Measurements from ENCODE around the gene ACIN1. TPM values are rescaled to one million over a fixed set of nuclear protein-coding genes. Genes with fewer than 3 reads are reported as not detected.

Gene ACIN1, protein sequence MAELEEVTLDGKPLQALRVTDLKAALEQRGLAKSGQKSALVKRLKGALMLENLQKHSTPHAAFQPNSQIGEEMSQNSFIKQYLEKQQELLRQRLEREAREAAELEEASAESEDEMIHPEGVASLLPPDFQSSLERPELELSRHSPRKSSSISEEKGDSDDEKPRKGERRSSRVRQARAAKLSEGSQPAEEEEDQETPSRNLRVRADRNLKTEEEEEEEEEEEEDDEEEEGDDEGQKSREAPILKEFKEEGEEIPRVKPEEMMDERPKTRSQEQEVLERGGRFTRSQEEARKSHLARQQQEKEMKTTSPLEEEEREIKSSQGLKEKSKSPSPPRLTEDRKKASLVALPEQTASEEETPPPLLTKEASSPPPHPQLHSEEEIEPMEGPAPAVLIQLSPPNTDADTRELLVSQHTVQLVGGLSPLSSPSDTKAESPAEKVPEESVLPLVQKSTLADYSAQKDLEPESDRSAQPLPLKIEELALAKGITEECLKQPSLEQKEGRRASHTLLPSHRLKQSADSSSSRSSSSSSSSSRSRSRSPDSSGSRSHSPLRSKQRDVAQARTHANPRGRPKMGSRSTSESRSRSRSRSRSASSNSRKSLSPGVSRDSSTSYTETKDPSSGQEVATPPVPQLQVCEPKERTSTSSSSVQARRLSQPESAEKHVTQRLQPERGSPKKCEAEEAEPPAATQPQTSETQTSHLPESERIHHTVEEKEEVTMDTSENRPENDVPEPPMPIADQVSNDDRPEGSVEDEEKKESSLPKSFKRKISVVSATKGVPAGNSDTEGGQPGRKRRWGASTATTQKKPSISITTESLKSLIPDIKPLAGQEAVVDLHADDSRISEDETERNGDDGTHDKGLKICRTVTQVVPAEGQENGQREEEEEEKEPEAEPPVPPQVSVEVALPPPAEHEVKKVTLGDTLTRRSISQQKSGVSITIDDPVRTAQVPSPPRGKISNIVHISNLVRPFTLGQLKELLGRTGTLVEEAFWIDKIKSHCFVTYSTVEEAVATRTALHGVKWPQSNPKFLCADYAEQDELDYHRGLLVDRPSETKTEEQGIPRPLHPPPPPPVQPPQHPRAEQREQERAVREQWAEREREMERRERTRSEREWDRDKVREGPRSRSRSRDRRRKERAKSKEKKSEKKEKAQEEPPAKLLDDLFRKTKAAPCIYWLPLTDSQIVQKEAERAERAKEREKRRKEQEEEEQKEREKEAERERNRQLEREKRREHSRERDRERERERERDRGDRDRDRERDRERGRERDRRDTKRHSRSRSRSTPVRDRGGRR
- total RNA-seq (2022) (181 and 191 TPM in 2 replicates), Bru-seq, nascent RNA (percentile 92 among the genes with signal in this experiment), BruChase-seq, experiment 1, labeled RNA remaining after a 6-hour chase (percentile 94 among the genes with signal in this experiment), BruChase-seq, experiment 2, labeled RNA remaining after a 2-hour chase (percentile 94 among the genes with signal in this experiment)
- long read RNA-seq, full-length matches to known transcripts = 7 of 47 reads
- long read RNA-seq, partial matches to known transcripts = 32 of 47 reads
- long read RNA-seq, other reads (novel, unspliced or antisense) = 8 of 47 reads

DNA sequence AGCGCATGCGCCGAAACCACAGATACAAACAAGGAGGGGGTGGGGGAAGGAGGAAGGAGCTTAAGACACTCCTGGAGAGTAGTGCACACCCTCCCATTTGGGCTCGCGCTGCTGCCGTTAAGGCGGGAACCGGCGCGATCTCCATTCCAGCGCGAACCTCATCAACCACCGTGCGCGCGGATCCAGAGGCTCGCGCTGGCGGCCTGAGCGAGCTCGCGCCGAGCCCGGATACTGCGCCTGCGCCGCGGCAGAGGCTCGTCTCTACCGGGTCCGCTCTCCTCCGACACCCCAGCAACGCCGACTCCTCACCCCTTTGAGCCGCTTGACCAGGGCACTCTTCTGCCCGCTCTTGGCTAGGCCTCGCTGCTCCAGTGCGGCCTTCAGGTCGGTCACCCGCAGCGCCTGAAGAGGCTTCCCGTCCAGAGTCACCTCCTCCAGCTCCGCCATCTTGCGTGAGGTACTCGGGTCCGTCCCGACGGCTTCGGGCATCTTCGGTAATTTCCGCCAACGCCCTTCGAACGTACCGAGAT is at the start of gene ACIN1:
TSS of gene ACIN1 (minus strand) at position 471 of the 530 bp plus-strand sequence. CDS start at position 447, 24 bp downstream.
- peaks cover 13% of the 10 kb centered on the region for H3K36me3 Mint-ChIP-seq (ENCODE audit: insufficient read depth, unreplicated experiment)
- BruUV-seq (replicated peaks) = no TSS peak

DNA sequence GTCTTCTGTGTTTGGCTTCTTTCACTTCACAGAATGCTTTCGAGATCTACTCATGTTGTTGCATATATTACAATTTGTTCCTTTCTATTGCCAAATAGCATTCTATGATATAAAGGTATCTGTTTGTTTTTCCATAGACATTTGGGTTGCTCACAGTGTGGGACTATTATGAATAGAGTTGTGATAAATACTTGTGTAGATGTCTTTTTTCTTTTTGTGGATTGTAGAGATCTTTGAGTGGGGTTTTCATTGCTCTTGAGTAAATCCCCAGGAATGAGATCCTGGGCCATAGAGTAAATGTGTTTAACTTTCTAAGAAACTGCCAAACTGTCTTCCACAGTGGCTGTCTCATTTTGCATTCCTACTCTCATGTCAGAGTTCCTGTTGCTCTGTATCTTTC is 49.0 kb upstream of the ACIN1 start:
- peaks cover 95% of the 10 kb centered on the region for H3K27me3 Mint-ChIP-seq (ENCODE audit: unreplicated experiment)
- H3K9me3 Mint-ChIP-seq (ENCODE audit: low read depth, unreplicated experiment) = no peaks in the 10 kb centered on the region
- no peak overlapping the region for H3K27ac Mint-ChIP-seq (ENCODE audit: unreplicated experiment)
- no peak for DNase-seq
- CTCF ChIA-PET = interaction anchor here (0.6 to 1.0 kb wide), 2 partner anchors 33 to 1687 kb away, joined by 3 to 4 read pairs; no protein-coding TSS in a partner anchor
- intact Hi-C loops (cut with micrococcal nuclease; ENCODE audit: unreplicated experiment) = no loop called here
- no peaks in the 10 kb centered on the region for H3K36me3 Mint-ChIP-seq (ENCODE audit: insufficient read depth, unreplicated experiment)
- no TSS peak for BruUV-seq (replicated peaks)
- no peaks in the 10 kb centered on the region for H3K4me1 Mint-ChIP-seq (ENCODE audit: low read depth, unreplicated experiment)
- H3K4me3 Mint-ChIP-seq (ENCODE audit: low read depth, unreplicated experiment) = no peak overlapping the region
- TF ChIP-seq, protein P1, sequence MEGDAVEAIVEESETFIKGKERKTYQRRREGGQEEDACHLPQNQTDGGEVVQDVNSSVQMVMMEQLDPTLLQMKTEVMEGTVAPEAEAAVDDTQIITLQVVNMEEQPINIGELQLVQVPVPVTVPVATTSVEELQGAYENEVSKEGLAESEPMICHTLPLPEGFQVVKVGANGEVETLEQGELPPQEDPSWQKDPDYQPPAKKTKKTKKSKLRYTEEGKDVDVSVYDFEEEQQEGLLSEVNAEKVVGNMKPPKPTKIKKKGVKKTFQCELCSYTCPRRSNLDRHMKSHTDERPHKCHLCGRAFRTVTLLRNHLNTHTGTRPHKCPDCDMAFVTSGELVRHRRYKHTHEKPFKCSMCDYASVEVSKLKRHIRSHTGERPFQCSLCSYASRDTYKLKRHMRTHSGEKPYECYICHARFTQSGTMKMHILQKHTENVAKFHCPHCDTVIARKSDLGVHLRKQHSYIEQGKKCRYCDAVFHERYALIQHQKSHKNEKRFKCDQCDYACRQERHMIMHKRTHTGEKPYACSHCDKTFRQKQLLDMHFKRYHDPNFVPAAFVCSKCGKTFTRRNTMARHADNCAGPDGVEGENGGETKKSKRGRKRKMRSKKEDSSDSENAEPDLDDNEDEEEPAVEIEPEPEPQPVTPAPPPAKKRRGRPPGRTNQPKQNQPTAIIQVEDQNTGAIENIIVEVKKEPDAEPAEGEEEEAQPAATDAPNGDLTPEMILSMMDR (IDR thresholded peaks at IDR 0.05; ENCODE audit: unreplicated experiment) = no peak

More for the DNA sequence above, at the start of gene ACIN1:
- Mint-ChIP-seq H3K4me3 (ENCODE audit: low read depth, unreplicated experiment) (no peak within 1 kb of the TSS), H3K4me1 (ENCODE audit: low read depth, unreplicated experiment) (peaks cover 9% of the 10 kb centered on the region), H3K27ac (ENCODE audit: unreplicated experiment) (no peak within 1 kb of the TSS), H3K27me3 (ENCODE audit: unreplicated experiment) (no peaks in the 10 kb centered on the region), H3K9me3 (ENCODE audit: low read depth, unreplicated experiment) (no peaks in the 10 kb centered on the region)
- CTCF ChIA-PET = interaction anchor here (0.6 to 3.0 kb wide), 10 partner anchors 14 to 350 kb away, joined by 3 to 25 read pairs (median 7); partner anchors contain the start of gene PABPN1
- intact Hi-C loops (cut with micrococcal nuclease; ENCODE audit: unreplicated experiment) = no loop called here
- peak; percentile 67 for DNase-seq
- TF ChIP-seq, protein P1 (IDR thresholded peaks at IDR 0.05; ENCODE audit: unreplicated experiment) = no peak

DNA sequence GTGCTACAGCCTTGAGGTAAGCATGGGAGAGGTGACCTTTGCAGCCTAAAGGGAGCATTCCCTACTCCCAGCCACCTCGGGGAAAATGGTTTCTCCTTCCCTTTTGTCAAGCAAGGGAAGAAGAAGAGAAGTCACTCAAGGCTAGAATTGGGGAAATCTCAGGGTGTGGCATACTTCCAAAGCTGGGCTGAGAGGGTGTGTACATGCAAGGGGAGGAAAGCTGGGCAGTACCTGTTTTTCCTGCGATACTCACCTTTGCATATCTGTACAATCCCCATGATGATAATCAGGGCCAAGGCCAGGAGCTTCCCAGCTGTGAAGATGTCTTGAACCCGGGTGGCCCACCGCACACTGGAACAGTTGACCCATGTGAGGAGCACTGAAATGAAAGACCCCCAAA is 47.9 kb upstream of the ACIN1 start:
- intact Hi-C loops (cut with micrococcal nuclease; ENCODE audit: unreplicated experiment) = no loop called here
- H3K9me3 Mint-ChIP-seq (ENCODE audit: low read depth, unreplicated experiment) = no peaks in the 10 kb centered on the region
- H3K36me3 Mint-ChIP-seq (ENCODE audit: insufficient read depth, unreplicated experiment) = no peaks in the 10 kb centered on the region

More for the DNA sequence above, 47.9 kb upstream of the ACIN1 start:
- Mint-ChIP-seq H3K4me3 (ENCODE audit: low read depth, unreplicated experiment) (no peak overlapping the region), H3K27me3 (ENCODE audit: unreplicated experiment) (peaks cover 95% of the 10 kb centered on the region), H3K27ac (ENCODE audit: unreplicated experiment) (no peak overlapping the region), H3K4me1 (ENCODE audit: low read depth, unreplicated experiment) (no peaks in the 10 kb centered on the region)
- no TSS peak for BruUV-seq (replicated peaks)
- CTCF ChIA-PET = interaction anchor here (0.5 to 0.6 kb wide), 2 partner anchors 9 to 10 kb away, joined by 3 to 4 read pairs; no protein-coding TSS in a partner anchor
- TF ChIP-seq, protein P1 (IDR thresholded peaks at IDR 0.05; ENCODE audit: unreplicated experiment) = no peak
- DNase-seq = no peak

Data from Calu3 (cell line).